Esophagus muscularis mucosa (tissue), 4 donors: ENCODE data around the gene TMEM198. TPM values are rescaled to one million over a fixed set of nuclear protein-coding genes. Genes with fewer than 3 reads are reported as not detected.
A peak's percentile ranks its signal among the peaks of the same experiment; 100 is the strongest.

Experiments used
- DNase-seq: peaks from one replicate; pipeline ENCODE4 v3.0.0-alpha.2; 2017; ENCODE audit errors: extremely low spot score
- H3K27ac ChIP-seq, 4 donors: fragments of 200-600 bp; sonication (generic); replicated peaks in 1 of 4; 1 replicate in 3 of 4; 2 replicates in 1 of 4; pipeline ENCODE4 v1.5.1; 2016 to 2019; ENCODE audit warnings: mild to moderate bottlenecking in 1 of 4
- H3K27me3 ChIP-seq, 4 donors: fragments of 200-600 bp; sonication (generic); one replicate each; pipeline versions ENCODE4 v1.5.1 to v1.6.0; 2016 to 2019
- H3K36me3 ChIP-seq, 4 donors: fragments of 200-600 bp; sonication (generic); one replicate each; pipeline ENCODE4 v1.5.1; 2016 to 2019
- H3K4me1 ChIP-seq, 4 donors: fragments of 200-600 bp; sonication (generic); one replicate each; pipeline ENCODE4 v1.5.1; 2016 to 2019
- H3K4me3 ChIP-seq, 4 donors: fragments of 200-600 bp; sonication (generic); 1 replicate in 2 of 4; 2 replicates in 2 of 4; pipeline ENCODE4 v1.5.1; 2016 to 2019; ENCODE audit warnings: mild to moderate bottlenecking in 4 of 4, moderate library complexity in 1 of 4
- H3K9me3 ChIP-seq, 4 donors: fragments of 200-600 bp; sonication (generic); 1 replicate in 3 of 4; 2 replicates in 1 of 4; pipeline ENCODE4 v1.5.1; 2016 to 2019
- CTCF ChIP-seq, 3 experiments: fragments of 200-600 bp in 2 of 3; fragments of 450-650 bp in 1 of 3; sonication (generic) in 2 of 3; IDR thresholded peaks; one replicate each; pipeline ENCODE4 v1.5.1; 2017 to 2019; ENCODE audit warnings: antibody characterized with exemption in 3 of 3, mild to moderate bottlenecking in 2 of 3, moderate library complexity in 1 of 3
- EP300 ChIP-seq: sonication (generic); formaldehyde crosslinking; IDR thresholded peaks from one replicate; pipeline ENCODE4 v1.6.1; 2017; ENCODE audit warnings: antibody characterized with exemption
- POLR2A ChIP-seq: fragments of 450-650 bp; IDR thresholded peaks from one replicate; pipeline ENCODE4 v1.6.1; 2017; ENCODE audit warnings: antibody characterized with exemption, moderate library complexity, mild to moderate bottlenecking, low read depth
- POLR2AphosphoS5 ChIP-seq, 2 donors: sonication (generic); formaldehyde crosslinking; IDR thresholded peaks; one replicate each; pipeline ENCODE4 v1.6.1; 2017; ENCODE audit warnings: antibody characterized with exemption in 2 of 2
- WGBS: methylation state at CpG from one replicate; pipeline ENCODE4 v1.1.5; 2018; 5-methylcytosine and 5-hydroxymethylcytosine counted together
- intact Hi-C: fragments of 100-400 bp; cut with DNase I; formaldehyde crosslinking; loops from one replicate; pipeline ENCODE4 v1.15.1; 2023
- total RNA-seq, 4 donors: library from RNA; depleted of rRNA; stranded (reverse); fragments of >200 nt; gene quantifications; one replicate each; pipeline versions ENCODE4 v1.1.0 to v1.2.1, GENCODE V29; 2016

TMEM198 gene
- total RNA-seq, 4 donors from 2014 or later, result 3.7 to 4.7 (median 4.2) TPM

- TF ChIP-seq POLR2A (no peak), POLR2AphosphoS5 (IDR thresholded peaks at IDR 0.05) (peak in 1 of 2 donors; percentile 30), EP300 (no peak), CTCF (IDR thresholded peaks at IDR 0.05) (no peak)
- Histone ChIP-seq H3K36me3 (peaks cover 4 to 45% (median 23%) of the 10 kb centered on the region in 4 donors), H3K27me3 (peaks cover 0 to 9% (median 0%) of the 10 kb centered on the region in 4 donors), H3K4me3 (peak overlapping the region; percentile 58 to 86 (median 62)), H3K9me3 (no peaks in the 10 kb centered on the region), H3K4me1 (peaks cover 18 to 28% (median 26%) of the 10 kb centered on the region in 4 donors), H3K27ac (peak overlapping the region; percentile 73 to 80 (median 76))
- WGBS, result 4% methylated on average over 21 of the region's 54 CpGs
- intact Hi-C loops, result no loop called here
- DNase-seq, result no peak
Observed at GRCh38 chr2:219551441-219552381, 7.9 kb downstream of the TMEM198 start.

DNA sequence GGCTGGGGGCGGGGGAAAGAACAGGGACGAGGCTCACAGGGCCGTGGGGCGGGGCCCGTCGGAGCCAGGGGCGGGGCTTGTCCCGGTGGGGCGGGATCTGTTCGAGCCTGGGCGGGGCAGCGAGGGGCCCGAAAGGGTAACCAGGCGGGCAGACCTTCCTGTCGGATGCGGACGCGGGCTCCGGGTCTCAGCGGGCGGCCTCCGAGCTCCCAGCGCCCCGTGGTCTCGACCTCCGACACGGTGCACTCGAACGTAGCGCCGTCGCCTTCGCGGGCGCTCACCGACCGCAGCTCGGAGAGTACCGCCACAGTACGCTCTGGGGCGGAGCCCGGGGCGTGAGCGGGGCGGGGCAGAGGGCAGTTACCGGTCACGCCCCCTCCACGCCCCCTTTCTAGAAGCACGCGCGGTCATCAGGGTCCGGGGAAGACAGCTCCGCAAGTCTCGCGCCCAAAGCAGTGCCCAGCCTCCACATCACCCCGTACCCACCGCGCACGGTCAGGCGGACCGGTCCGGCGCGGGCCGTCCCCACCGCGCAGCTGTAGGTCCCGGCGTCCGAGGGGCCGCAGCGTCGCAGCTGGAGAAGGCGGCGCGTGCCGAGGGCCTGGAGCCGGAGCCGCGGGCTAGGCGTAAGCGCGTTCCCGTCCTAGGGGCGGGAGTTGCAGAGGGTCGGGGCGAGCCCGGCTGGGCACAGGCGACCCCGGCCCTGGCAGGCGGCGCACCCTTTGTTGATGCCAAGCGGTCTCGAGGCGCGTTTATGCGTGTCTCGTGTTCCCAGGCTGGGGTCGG is 8.7 kb downstream of the TMEM198 start:
- Histone ChIP-seq H3K27ac (peak overlapping the region; percentile 73 to 80 (median 76)), H3K27me3 (peaks cover 0 to 9% (median 0%) of the 10 kb centered on the region in 4 donors), H3K9me3 (no peaks in the 10 kb centered on the region), H3K4me3 (peak overlapping the region; percentile 58 to 86 (median 62)), H3K36me3 (peaks cover 4 to 49% (median 26%) of the 10 kb centered on the region in 4 donors), H3K4me1 (peaks cover 18 to 28% (median 26%) of the 10 kb centered on the region in 4 donors)
- 2% methylated on average over 42 of the region's 99 CpGs for WGBS
- TF ChIP-seq EP300 (no peak), POLR2A (no peak), POLR2AphosphoS5 (IDR thresholded peaks at IDR 0.05) (peak; percentile 54 to 62), CTCF (IDR thresholded peaks at IDR 0.05) (no peak)
- peak; percentile 97 for DNase-seq
- intact Hi-C loops, result no loop called here

- Histone ChIP-seq H3K36me3 (peaks cover 4 to 49% (median 26%) of the 10 kb centered on the region in 4 donors), H3K27ac (peak overlapping the region in 3 of 4 donors; percentile 73 to 80 (median 79)), H3K4me3 (peak overlapping the region; percentile 58 to 86 (median 62)), H3K9me3 (no peaks in the 10 kb centered on the region), H3K4me1 (peaks cover 18 to 28% (median 26%) of the 10 kb centered on the region in 4 donors), H3K27me3 (peaks cover 0 to 9% (median 0%) of the 10 kb centered on the region in 4 donors)
- no CpG with 5 or more reads among the region's 7 CpGs for WGBS
- TF ChIP-seq POLR2AphosphoS5 (IDR thresholded peaks at IDR 0.05), result no peak
- TF ChIP-seq EP300, result no peak
- no peak for TF ChIP-seq CTCF (IDR thresholded peaks at IDR 0.05)
- no peak for DNase-seq
- intact Hi-C loops, result no loop called here
Observed at GRCh38 chr2:219553168-219553417, 9.3 kb downstream of the TMEM198 start.

- Histone ChIP-seq H3K36me3 (peaks cover 4 to 53% (median 28%) of the 10 kb centered on the region in 4 donors), H3K4me3 (peak overlapping the region in 2 of 4 donors; percentile 58 to 86), H3K27ac (no peak overlapping the region), H3K4me1 (peaks cover 18 to 28% (median 26%) of the 10 kb centered on the region in 4 donors), H3K27me3 (peaks cover 0 to 9% (median 0%) of the 10 kb centered on the region in 4 donors), H3K9me3 (no peaks in the 10 kb centered on the region)
- TF ChIP-seq POLR2A (no peak), CTCF (IDR thresholded peaks at IDR 0.05) (no peak), EP300 (no peak), POLR2AphosphoS5 (IDR thresholded peaks at IDR 0.05) (no peak)
- no peak for DNase-seq
- intact Hi-C loops, result no loop called here
- 81% methylated on average over 10 of the region's 12 CpGs for WGBS
Observed at GRCh38 chr2:219553463-219553963, 9.7 kb downstream of the TMEM198 start.
